Keratinocyte (primary cell): Measurements from ENCODE around the gene TMEM181. TPM values are rescaled to one million over a fixed set of nuclear protein-coding genes. Genes with fewer than 3 reads are reported as not detected.

Experiments
- DNase-seq: peaks from one replicate; pipeline ENCODE4 v3.0.0-alpha.2; 2011; ENCODE audit warnings: low read depth, missing footprints, low spot score
- FAIRE-seq: peaks from 2 replicates; lab custom pipeline; 2011; peaks lifted over from hg19 to GRCh38; lab: Jason Lieb, UNC
- H2AFZ ChIP-seq: 2 replicates; pipeline ENCODE4 v1.6.0; 2012; ENCODE audit warnings: low read length, control low read depth, inconsistent platforms; ENCODE audit not compliant: control insufficient read depth
- H3K27ac ChIP-seq: 2 replicates; pipeline ENCODE4 v1.5.1; 2011; ENCODE audit warnings: low read length; ENCODE audit not compliant: control insufficient read depth, insufficient read depth
- H3K27me3 ChIP-seq: 3 replicates; pipeline ENCODE4 v1.6.0; 2011; ENCODE audit warnings: low read length; ENCODE audit not compliant: control insufficient read depth, insufficient read depth; ENCODE audit errors: extremely low read depth
- H3K36me3 ChIP-seq, 2 experiments: 2 replicates in 1 of 2; 3 replicates in 1 of 2; pipeline ENCODE4 v1.5.1; 2011; ENCODE audit warnings: low read length in 2 of 2, mild to moderate bottlenecking in 1 of 2; ENCODE audit not compliant: control insufficient read depth in 2 of 2, insufficient read depth in 2 of 2; ENCODE audit errors: extremely low read depth in 1 of 2
- H3K4me1 ChIP-seq: 3 replicates; pipeline ENCODE4 v1.5.1; 2011; ENCODE audit warnings: low read length; ENCODE audit not compliant: control insufficient read depth, insufficient read depth; ENCODE audit errors: extremely low read depth
- H3K4me2 ChIP-seq: 3 replicates; pipeline ENCODE4 v1.6.0; 2011; ENCODE audit warnings: low read depth, low read length; ENCODE audit not compliant: control insufficient read depth, insufficient read depth; ENCODE audit errors: extremely low read depth
- H3K4me3 ChIP-seq, 3 experiments: fragments of 200-600 bp in 1 of 3; sonication (generic) in 1 of 3; 2 replicates in 2 of 3; 3 replicates in 1 of 3; pipeline ENCODE4 v1.5.1; 2011 to 2016; ENCODE audit warnings: low read length in 3 of 3, mild to moderate bottlenecking in 3 of 3, control low read depth in 2 of 3, inconsistent platforms in 1 of 3, low read depth in 1 of 3, mixed read lengths in 1 of 3, mixed run types in 1 of 3, moderate library complexity in 1 of 3; ENCODE audit not compliant: control insufficient read depth in 2 of 3, insufficient read depth in 2 of 3; ENCODE audit errors: extremely low read depth in 1 of 3
- H3K79me2 ChIP-seq: 2 replicates; pipeline ENCODE4 v1.6.0; 2012; ENCODE audit warnings: low read length; ENCODE audit not compliant: control insufficient read depth, insufficient read depth
- H3K9ac ChIP-seq: 3 replicates; pipeline ENCODE4 v1.6.0; 2011; ENCODE audit warnings: low read length; ENCODE audit not compliant: control insufficient read depth, insufficient read depth; ENCODE audit errors: extremely low read depth
- H3K9me1 ChIP-seq: 3 replicates; pipeline ENCODE4 v1.6.0; 2011; ENCODE audit warnings: low read length; ENCODE audit not compliant: control insufficient read depth, insufficient read depth; ENCODE audit errors: extremely low read depth
- H3K9me3 ChIP-seq: 2 replicates; pipeline ENCODE4 v1.5.1; 2012; ENCODE audit warnings: low read depth, low read length; ENCODE audit not compliant: control insufficient read depth
- H4K20me1 ChIP-seq: 3 replicates; pipeline ENCODE4 v1.6.0; 2011; ENCODE audit warnings: low read length; ENCODE audit not compliant: control insufficient read depth, insufficient read depth; ENCODE audit errors: extremely low read depth
- EZH2 ChIP-seq: IDR thresholded peaks from one replicate; pipeline ENCODE4 v1.6.1; 2012; ENCODE audit warnings: inconsistent platforms, mild to moderate bottlenecking, low read length, moderate library complexity
- dilution Hi-C: fragments of 300-500 bp; cut with MboI; formaldehyde crosslinking; loops from one replicate; pipeline ENCODE4 v1.7.0; 2020; ENCODE audit warnings: low sequenced_read_pairs; ENCODE audit not compliant: extremely low pct_ligation_motif_present
- polyA plus RNA-seq, 5 experiments: library from polyadenylated mRNA; depleted of rRNA in 3 of 5; stranded (reverse) in 3 of 5; stranded (forward) in 1 of 5; unstranded in 1 of 5; fragments of >200 nt; gene quantifications; 1 replicate in 1 of 5; 2 replicates in 3 of 5; 3 replicates in 1 of 5; pipeline versions ENCODE4 v1.2.1 to v1.2.3, GENCODE V29; 2011 to 2012; ENCODE audit warnings: missing spikeins in 2 of 5, low read depth in 1 of 5, low replicate concordance in 1 of 5
- TF ChIP-seq, protein P1 (sequence below), 3 experiments: IDR thresholded peaks in 1 of 3; conservative IDR thresholded peaks in 1 of 3; optimal IDR thresholded peaks in 1 of 3; 2 replicates in 2 of 3; 3 replicates in 1 of 3; pipeline versions ENCODE3 to v1.5.1; 2011; ENCODE audit warnings: low read length in 3 of 3, mild to moderate bottlenecking in 3 of 3, moderate library complexity in 2 of 3, control low read depth in 1 of 3, inconsistent platforms in 1 of 3; ENCODE audit not compliant: insufficient read depth in 2 of 3; ENCODE audit errors: extremely low read depth in 1 of 3

TMEM181 gene
- polyA plus RNA-seq, 1 donor (not counting 4 experiments of a cell fraction or from before 2014, with no cell fraction given) = 31.9 TPM

DNA sequence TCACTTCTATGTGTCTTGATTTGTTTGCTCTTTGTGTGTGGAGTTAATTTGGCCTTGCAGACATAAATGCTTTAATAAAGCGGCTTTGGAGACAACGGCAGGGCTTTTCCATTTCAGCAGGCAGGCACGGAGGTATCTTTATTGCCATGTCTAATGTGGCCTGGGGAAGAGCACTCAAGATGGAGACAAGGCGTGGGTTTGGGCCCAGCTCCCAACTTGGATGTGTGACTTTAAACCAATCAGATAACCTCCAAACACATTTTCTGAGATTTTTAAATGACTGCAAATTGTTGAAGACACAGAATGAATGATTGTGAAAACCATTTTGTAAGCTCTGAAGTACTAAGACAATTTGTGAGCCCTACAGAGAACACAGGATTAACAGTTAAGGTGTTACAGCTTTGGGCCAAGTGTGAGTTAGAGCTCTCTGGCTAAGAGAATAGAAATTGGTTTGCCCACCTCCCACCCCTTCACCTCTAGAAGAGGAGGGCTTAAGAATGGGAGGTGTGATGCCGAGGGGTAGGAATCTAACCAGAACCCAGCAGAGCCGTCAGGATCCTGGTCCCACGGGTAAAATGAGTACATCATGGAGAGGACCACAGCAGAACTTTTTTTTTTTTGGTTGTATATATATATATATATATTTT is 75.7 kb downstream of the TMEM181 start:
- peaks cover 7% of the 10 kb centered on the region for H4K20me1 ChIP-seq
- H3K27ac ChIP-seq = no peak overlapping the region
- H3K9ac ChIP-seq = no peak overlapping the region
- H3K4me3 ChIP-seq = no peak overlapping the region
- dilution Hi-C loops = no loop called here
- H3K27me3 ChIP-seq = no peaks in the 10 kb centered on the region
- TF ChIP-seq, protein P1, sequence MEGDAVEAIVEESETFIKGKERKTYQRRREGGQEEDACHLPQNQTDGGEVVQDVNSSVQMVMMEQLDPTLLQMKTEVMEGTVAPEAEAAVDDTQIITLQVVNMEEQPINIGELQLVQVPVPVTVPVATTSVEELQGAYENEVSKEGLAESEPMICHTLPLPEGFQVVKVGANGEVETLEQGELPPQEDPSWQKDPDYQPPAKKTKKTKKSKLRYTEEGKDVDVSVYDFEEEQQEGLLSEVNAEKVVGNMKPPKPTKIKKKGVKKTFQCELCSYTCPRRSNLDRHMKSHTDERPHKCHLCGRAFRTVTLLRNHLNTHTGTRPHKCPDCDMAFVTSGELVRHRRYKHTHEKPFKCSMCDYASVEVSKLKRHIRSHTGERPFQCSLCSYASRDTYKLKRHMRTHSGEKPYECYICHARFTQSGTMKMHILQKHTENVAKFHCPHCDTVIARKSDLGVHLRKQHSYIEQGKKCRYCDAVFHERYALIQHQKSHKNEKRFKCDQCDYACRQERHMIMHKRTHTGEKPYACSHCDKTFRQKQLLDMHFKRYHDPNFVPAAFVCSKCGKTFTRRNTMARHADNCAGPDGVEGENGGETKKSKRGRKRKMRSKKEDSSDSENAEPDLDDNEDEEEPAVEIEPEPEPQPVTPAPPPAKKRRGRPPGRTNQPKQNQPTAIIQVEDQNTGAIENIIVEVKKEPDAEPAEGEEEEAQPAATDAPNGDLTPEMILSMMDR (optimal IDR thresholded peaks at IDR 0.05 in 1 of 3, IDR thresholded peaks at IDR 0.05 in 1 of 3, conservative IDR thresholded peaks at IDR 0.05 in 1 of 3; ENCODE audit: extremely low read depth in 1 of 3, insufficient read depth in 2 of 3, low read length in 3 of 3) = no peak
- TF ChIP-seq EZH2 = no peak
- no peak overlapping the region for H2AFZ ChIP-seq
- FAIRE-seq (no peak), DNase-seq (no peak)
- no peaks in the 10 kb centered on the region for H3K9me3 ChIP-seq
- H3K4me2 ChIP-seq = no peak overlapping the region
- H3K9me1 ChIP-seq = no peaks in the 10 kb centered on the region
- H3K79me2 ChIP-seq = peaks cover 27% of the 10 kb centered on the region
- H3K36me3 ChIP-seq = peaks cover 22 to 27% of the 10 kb centered on the region in 2 experiments
- peaks cover 11% of the 10 kb centered on the region for H3K4me1 ChIP-seq

DNA sequence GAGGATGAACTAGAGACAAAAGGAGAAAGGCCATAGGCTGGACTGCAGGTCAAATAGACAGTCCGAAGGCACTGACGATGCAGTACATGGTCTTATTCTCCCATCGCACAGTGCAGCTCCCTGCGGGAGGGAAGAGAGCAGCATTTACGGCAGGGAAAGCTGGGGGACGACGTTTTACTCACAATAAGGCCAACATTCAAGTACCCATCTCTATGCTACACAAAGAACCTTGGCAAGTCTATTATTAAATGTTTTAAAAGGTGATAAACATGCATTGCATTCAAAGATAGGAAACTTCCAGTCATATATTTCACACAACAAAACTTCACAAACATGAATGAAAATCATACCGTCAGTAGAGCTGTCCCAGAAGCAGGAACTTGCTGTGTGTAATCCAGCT is 76.9 kb downstream of the TMEM181 start:
- H4K20me1 ChIP-seq = peaks cover 8% of the 10 kb centered on the region
- no peak overlapping the region for H3K4me3 ChIP-seq
- H3K9me1 ChIP-seq = no peaks in the 10 kb centered on the region
- no peak overlapping the region for H3K9ac ChIP-seq
- dilution Hi-C loops = no loop called here
- H3K4me2 ChIP-seq = no peak overlapping the region
- H3K36me3 ChIP-seq = peaks cover 25 to 26% of the 10 kb centered on the region in 2 experiments
- H3K27ac ChIP-seq = no peak overlapping the region
- peaks cover 37% of the 10 kb centered on the region for H3K79me2 ChIP-seq
- FAIRE-seq = no peak
- H3K4me1 ChIP-seq = peaks cover 7% of the 10 kb centered on the region
- H3K27me3 ChIP-seq = no peaks in the 10 kb centered on the region
- H2AFZ ChIP-seq = no peak overlapping the region
- no peak for TF ChIP-seq EZH2
- TF ChIP-seq, protein P1 (optimal IDR thresholded peaks at IDR 0.05 in 1 of 3, IDR thresholded peaks at IDR 0.05 in 1 of 3, conservative IDR thresholded peaks at IDR 0.05 in 1 of 3; ENCODE audit: extremely low read depth in 1 of 3, insufficient read depth in 2 of 3, low read length in 3 of 3) = no peak
- no peak for DNase-seq
- no peaks in the 10 kb centered on the region for H3K9me3 ChIP-seq
